Measurements from ENCODE around the gene TH. TPM values are rescaled to one million over a fixed set of nuclear protein-coding genes. Genes with fewer than 3 reads are reported as not detected.

TH gene
- total and polyA plus RNA-seq, 2 of the 4 experiments (the other 2 are of a cell fraction) = 0.10 TPM; not detected in 1

GRCh38 chr11:2200957-2201519 lies 29.4 kb upstream of the TH start:
- H2AFZ ChIP-seq (replicated peaks; ENCODE audit: low read length, poor library complexity) = no peak overlapping the region
- H2BK20ac ChIP-seq (ENCODE audit: low read depth, low read length) = no peak overlapping the region
- in situ Hi-C loops (cut with MboI; ENCODE audit: low sequenced_read_pairs) = loop anchor here (5.0 kb wide), 1 partner anchor 216 kb away; no protein-coding TSS in a partner anchor

More at GRCh38 chr11:2200957-2201519, 29.4 kb upstream of the TH start:
- intact Hi-C loops (cut with micrococcal nuclease) = no loop called here
- Histone ChIP-seq H3K27me3 (ENCODE audit: control insufficient read depth, insufficient read depth, low read length) (peaks cover 12% of the 10 kb centered on the region; the same call in 1 of the 2 replicates), H4K5ac (ENCODE audit: low read depth, low read length) (no peak overlapping the region), H3K36me3 (ENCODE audit: control insufficient read depth, insufficient read depth, low read length) (no peaks in the 10 kb centered on the region), H3K18ac (ENCODE audit: low read depth, low read length) (no peak overlapping the region), H4K8ac (ENCODE audit: low read depth in 2 of 2, low read length in 2 of 2) (no peak overlapping the region), H3K23ac (ENCODE audit: low read depth, low read length) (no peak overlapping the region), H3K14ac (replicated peaks; ENCODE audit: low read depth, low read length) (no peak overlapping the region), H3K79me1 (ENCODE audit: low read depth in 1 of 2, low read length in 2 of 2) (no peaks in the 10 kb centered on the region), H3K9ac (ENCODE audit: low read depth, low read length) (no peak overlapping the region), H3K4me1 (ENCODE audit: control insufficient read depth, insufficient read depth, low read length) (no peaks in the 10 kb centered on the region), H4K20me1 (ENCODE audit: insufficient read depth, low read length) (no peaks in the 10 kb centered on the region), H3K4me2 (ENCODE audit: low read depth, low read length) (no peak overlapping the region), H2BK15ac (ENCODE audit: low read depth, low read length) (no peak overlapping the region), H2AK9ac (replicated peaks; ENCODE audit: low read depth, low read length, poor library complexity) (no peak overlapping the region), H2BK120ac (ENCODE audit: low read depth, low read length) (no peak overlapping the region), H3K56ac (ENCODE audit: extremely low read depth, insufficient read depth, low read length) (no peak overlapping the region), H3K4ac (ENCODE audit: low read depth, low read length) (no peak overlapping the region), H3K9me1 (ENCODE audit: insufficient read depth, low read length) (no peaks in the 10 kb centered on the region), H2AK5ac (ENCODE audit: low read depth, low read length) (no peak overlapping the region), H3K9me3 (ENCODE audit: control insufficient read depth, insufficient read depth, low read length) (no peaks in the 10 kb centered on the region), H3K27ac (ENCODE audit: insufficient read depth, low read length) (no peak overlapping the region), H2BK5ac (ENCODE audit: low read depth, low read length, poor library complexity, severe bottlenecking) (no peak overlapping the region), H4K91ac (ENCODE audit: insufficient read depth, low read depth, low read length) (no peak overlapping the region), H3K4me3 (ENCODE audit: insufficient read depth, low read depth, low read length) (no peak overlapping the region)
- ChIA-PET CTCF (interaction anchor here (0.5 kb wide), 1 partner anchor 352 kb away, joined by 4 read pairs; no protein-coding TSS in a partner anchor), POLR2A (ENCODE audit: unreplicated experiment) (no interaction called here)
- no peak for ATAC-seq (ENCODE audit: low read depth)
- 75% methylated on average over 1 of the region's 1 CpG; no CpG with 5 or more reads in 1 of the 2 experiments for WGBS, 2 experiments (ENCODE audit: extremely low coverage in 2 of 2, insufficient read length in 1 of 2)
- no peak for DNase-seq
- dilution Hi-C loops (cut with HindIII; ENCODE audit: low sequenced_read_pairs, unreplicated experiment) = no loop called here
- TF ChIP-seq SMC3 (IDR thresholded peaks at IDR 0.05; ENCODE audit: low read depth, low read length) (no peak), BHLHE40 (IDR thresholded peaks at IDR 0.05; ENCODE audit: low read depth, low read length) (no peak), MAFK (IDR thresholded peaks at IDR 0.05; ENCODE audit: low read depth, low read length) (no peak), FOS (IDR thresholded peaks at IDR 0.05; ENCODE audit: low read depth, low read length) (no peak), MXI1 (IDR thresholded peaks at IDR 0.05; ENCODE audit: borderline replicate concordance, low read depth, low read length) (no peak), RCOR1 (IDR thresholded peaks at IDR 0.05; ENCODE audit: insufficient replicate concordance, low read length) (no peak), ELK1 (IDR thresholded peaks at IDR 0.05; ENCODE audit: borderline replicate concordance, low read depth, low read length) (no peak), MAZ (IDR thresholded peaks at IDR 0.05; ENCODE audit: borderline replicate concordance, low read depth, low read length) (no peak), RAD21 (IDR thresholded peaks at IDR 0.05; ENCODE audit: low read length) (no peak)
- BruUV-seq (replicated peaks) = no TSS peak
